Measurements from ENCODE around the gene STAT5B. TPM values are rescaled to one million over a fixed set of nuclear protein-coding genes. Genes with fewer than 3 reads are reported as not detected.
A peak's percentile ranks its signal among the peaks of the same experiment; 100 is the strongest.

Gene STAT5B
- total RNA-seq, 1 experiment from 2014 or later: 102 TPM

GRCh38 chr17:42193216-42193968 is 82.8 kb downstream of the STAT5B start:
- no peak for ATAC-seq

More at GRCh38 chr17:42193216-42193968, 82.8 kb downstream of the STAT5B start:
- no TSS peak for BruUV-seq (replicated peaks)
- TF ChIP-seq POLR2AphosphoS5 (IDR thresholded peaks at IDR 0.05; ENCODE audit: low read depth, low read length) (no peak), REST (IDR thresholded peaks at IDR 0.05; ENCODE audit: insufficient read depth in 1 of 2, low read depth in 2 of 2, low read length in 1 of 2) (no peak), SIN3A (IDR thresholded peaks at IDR 0.05; ENCODE audit: borderline replicate concordance, insufficient read depth, low read depth, low read length) (no peak), CTCF (IDR thresholded peaks at IDR 0.05) (no peak), TCF7L2 (IDR thresholded peaks at IDR 0.05; ENCODE audit: low read depth, low read length) (no peak)
- no peaks in the 10 kb centered on the region for H3K36me3 ChIP-seq (ENCODE audit: control insufficient read depth, insufficient read depth, low read length)
- H3K9me3 ChIP-seq (ENCODE audit: control insufficient read depth, insufficient read depth, low read depth, low read length): no peaks in the 10 kb centered on the region
- in situ Hi-C loops (cut with HindIII; ENCODE audit: low pct_unique_long_range_greater_than_20kb, low sequenced_read_pairs): no loop called here
- CTCF ChIA-PET: no interaction called here
- peak overlapping the region; percentile 61 to 82 for H3K4me3 ChIP-seq (ENCODE audit: low read depth in 2 of 2, low read length in 2 of 2)
- H3K27me3 ChIP-seq (ENCODE audit: control insufficient read depth, insufficient read depth, low read length): no peaks in the 10 kb centered on the region
- POLR2A ChIA-PET: no interaction called here
- no peaks in the 10 kb centered on the region for H3K4me1 ChIP-seq (ENCODE audit: control insufficient read depth, insufficient read depth, low read length)
- intact Hi-C loops (cut with micrococcal nuclease; ENCODE audit: unreplicated experiment): no loop called here
- DNase-seq (ENCODE audit: low read depth, low spot score): no peak
- peak overlapping the region; percentile 89 for H3K27ac ChIP-seq (ENCODE audit: low read length)
